GM21717 (cell line): ENCODE measurements around the gene C5orf22.
"Not testable (repeated sequence)": the region's sequence is repeated elsewhere in the genome, so short reads cannot be mapped to it uniquely, and the experiment has no call there.

Source experiments
- ATAC-seq: cut with Tn5 transposase; IDR thresholded peaks from one replicate; pipeline ENCODE4 v1.9.1; 2021; ENCODE audit warnings: mild to moderate bottlenecking, moderate library complexity; ENCODE audit not compliant: unreplicated experiment

C5orf22 gene

GRCh38 chr5:31531888-31532547 lies at the start of gene C5orf22, which contains the start of gene DROSHA:
Gene C5orf22 (plus strand): TSS chr5:31532301. CDS start chr5:31532393, 92 bp downstream.
Gene DROSHA (minus strand): TSS chr5:31532093. CDS start chr5:31529059, 3,034 bp downstream.
- peak; percentile 97 for ATAC-seq

- no peak for ATAC-seq
These were observed 46.5 kb upstream of the C5orf22 start for GRCh38 chr5:31485376-31486207.

DNA sequence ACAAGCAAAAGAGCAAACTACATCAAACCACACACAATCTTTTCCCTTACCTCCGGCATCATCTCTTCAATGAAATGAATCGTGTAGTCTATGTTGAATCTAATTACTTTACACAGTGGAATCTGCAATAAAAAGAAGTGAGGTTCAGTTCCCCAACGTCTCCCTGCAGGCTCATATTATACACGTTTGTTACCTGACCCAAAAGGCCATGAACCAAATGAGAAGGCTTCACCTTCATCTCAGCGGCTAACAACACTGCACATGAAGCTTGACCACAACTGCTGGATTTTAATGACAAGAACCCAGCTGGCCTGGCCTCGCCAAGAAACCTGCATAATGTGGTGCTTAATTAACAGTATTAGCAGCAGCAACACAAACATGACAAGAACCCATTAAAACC lies 45.7 kb upstream of the C5orf22 start:
- ATAC-seq: no peak

DNA sequence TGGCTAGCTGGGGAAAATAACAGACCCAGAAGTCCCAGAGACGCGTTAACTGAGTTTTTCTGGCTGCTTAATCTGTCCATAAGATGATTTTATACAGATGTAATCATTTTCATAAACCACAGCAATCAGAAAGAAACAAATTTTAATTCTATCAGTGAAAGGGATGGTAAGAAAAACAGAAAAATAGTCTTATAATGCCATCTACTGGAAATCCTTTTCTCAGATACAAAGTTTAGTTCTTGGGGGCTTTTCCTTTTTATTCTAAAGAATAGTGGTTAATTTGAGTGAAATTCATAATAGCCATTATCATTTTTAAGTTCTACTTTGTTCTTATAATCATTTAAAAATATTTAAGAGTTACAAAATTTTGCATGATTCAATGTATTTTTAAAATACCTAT lies 44.6 kb upstream of the C5orf22 start:
- no peak for ATAC-seq

DNA sequence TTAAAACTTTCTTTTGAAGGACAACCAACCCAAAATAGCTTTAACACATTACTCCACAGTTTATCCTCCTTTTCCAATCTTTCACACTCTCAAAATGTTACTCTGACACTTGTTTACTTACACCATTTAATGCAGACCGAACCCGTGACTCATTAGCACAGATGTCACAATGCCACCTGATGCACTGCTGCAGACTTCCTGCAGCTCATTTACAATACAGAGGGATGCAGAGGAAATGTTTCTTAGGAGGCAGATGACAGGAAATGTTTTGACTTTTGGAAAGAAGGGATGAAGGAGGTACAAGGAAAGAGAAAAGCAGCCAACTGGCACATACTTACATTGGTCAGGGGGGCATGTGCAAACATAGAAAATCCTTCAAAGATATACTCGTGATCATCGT lies 39.2 kb upstream of the C5orf22 start:
- no peak for ATAC-seq

DNA sequence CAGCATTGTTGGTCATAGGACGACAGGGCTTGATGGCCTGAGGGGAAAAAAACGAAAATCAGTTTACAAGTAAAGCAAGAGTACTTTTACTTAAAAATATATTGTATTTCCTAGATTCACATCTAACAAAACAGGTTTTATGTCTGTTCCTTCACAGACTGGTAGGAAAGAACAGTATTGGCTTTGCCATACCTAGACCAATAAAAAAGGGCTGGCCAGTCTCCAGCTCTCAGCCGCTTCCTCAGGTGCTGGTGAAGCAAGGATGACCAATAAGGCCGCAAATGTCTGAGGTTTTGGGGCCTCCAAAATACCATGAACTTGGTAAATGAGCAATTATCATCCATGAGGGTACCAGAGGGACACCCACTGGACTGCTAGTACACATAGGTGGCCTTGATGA lies 36.8 kb upstream of the C5orf22 start:
- no peak for ATAC-seq

DNA sequence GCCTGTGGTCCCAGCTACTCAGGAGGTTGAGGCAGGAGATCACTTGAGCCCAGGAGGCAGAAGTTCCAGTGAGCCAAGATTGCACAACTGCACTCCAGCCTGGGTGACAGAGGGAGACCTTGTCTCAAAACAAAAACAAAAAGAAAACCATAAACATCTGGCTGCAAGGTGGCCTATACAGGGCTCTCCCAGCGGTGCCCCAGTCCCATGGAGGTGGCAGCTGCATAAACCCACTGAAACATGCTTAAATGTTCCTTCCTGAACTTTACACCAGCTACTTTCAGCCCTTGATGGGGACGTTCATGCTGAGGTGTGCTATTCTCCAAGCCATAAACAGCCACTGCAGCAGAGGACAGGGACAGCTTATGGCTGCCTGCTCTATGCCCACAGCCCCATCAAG lies 35.8 kb upstream of the C5orf22 start:
- no peak for ATAC-seq

DNA sequence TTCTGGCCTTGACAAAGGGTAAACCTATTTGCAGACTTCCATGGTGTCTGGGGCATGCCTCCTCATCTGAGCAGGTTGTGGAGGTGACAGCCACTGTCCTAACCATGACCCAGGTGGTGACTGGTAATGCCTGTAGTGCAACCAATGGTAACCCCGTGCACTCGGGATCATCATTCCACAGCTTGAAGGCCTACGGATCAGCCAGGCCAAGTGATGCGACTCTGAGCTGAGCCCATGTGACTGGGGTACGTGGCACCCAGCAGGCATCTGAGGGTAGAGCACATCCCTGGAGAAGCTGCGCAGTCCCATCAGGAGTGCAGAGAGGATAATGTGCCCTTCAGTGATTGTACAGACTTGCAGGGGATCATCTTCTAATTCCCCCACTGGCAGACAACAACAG lies 35.2 kb upstream of the C5orf22 start:
- ATAC-seq: no peak

DNA sequence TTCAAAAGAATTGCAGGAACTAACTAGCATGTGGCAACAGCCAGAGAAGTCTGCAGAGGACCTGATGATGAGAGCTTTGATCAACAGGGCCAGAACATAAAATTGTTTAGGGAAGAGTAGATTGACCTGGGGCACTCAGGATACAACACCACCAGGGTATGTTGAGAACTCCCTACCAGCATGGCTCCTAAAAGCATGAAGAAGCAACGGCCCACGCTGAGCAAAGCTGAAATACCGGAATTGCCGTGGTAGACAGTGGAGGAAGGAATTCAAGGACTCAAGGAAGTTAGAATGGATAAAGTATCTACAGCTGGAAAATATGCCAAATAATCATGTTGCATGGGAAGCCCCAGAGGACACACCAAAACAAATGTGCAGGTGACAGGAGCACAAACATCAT lies 31.8 kb upstream of the C5orf22 start:
- no peak for ATAC-seq

DNA sequence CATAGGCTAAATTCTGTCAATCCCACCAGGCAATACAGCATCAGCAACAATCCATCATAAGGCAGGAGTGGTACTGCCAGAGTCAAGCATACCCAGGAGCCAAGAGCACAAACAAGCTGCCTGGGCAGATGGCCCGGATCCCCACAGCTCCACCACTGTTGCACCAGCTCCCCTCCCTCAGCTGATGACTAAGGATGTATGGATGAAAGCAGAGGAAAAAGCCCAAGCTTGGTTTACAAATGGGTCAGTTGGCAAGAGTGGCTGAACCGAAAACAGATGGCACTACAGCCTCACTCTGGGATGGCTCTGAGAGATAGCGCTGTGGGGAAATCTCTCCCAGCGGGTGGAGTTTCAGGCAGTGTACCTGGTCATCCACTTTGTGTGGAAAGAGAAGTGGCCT lies 29.6 kb upstream of the C5orf22 start:
- no peak for ATAC-seq

GRCh38 chr5:31504529-31504928 lies 27.6 kb upstream of the C5orf22 start:
- no peak for ATAC-seq

- no peak for ATAC-seq
These were observed 20.8 kb upstream of the C5orf22 start for GRCh38 chr5:31511305-31511704.

- ATAC-seq: no peak
These were observed 15.3 kb upstream of the C5orf22 start for GRCh38 chr5:31516802-31517201.

DNA sequence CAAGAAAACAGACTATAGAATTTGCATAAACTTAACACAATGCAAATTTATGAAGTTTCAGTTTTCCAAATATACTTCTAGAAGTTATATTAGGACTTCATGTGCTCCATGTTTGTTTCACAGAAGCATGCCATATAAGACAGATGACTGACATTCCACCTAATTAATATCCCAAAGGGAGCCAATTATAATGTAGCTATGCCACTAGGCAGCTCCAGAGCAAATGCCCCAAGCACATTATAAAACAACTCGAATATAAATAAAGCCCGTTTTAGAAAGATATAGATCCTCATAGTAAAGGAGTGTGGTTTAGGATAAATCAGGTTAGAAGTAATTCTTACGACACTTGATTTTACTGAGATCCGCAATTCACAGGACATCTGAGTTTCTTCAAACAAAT lies 9.1 kb upstream of the C5orf22 start:
- no peak for ATAC-seq

- no peak for ATAC-seq
These were observed 1.4 kb upstream of the C5orf22 start for GRCh38 chr5:31530541-31531265.

DNA sequence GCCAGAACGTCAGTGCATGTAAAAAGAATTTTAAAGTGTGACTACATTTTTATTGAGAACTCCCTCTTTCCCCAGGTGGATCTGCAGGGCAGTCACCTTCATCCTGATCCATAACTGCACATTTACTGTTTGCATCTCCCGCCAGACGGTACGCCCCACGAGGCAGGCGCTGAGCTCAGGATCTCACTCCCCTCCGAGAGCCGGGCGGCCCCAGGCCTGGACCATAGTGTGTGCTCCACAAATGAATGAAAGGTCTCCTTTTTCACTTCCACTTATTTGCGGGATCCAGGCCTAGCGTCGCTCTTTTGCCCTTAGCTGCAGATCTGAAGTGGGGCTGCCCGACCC lies 586 bp upstream of the C5orf22 start:
- ATAC-seq: peak; percentile 35

- no peak for ATAC-seq
These were observed 2.5 kb downstream of the C5orf22 start for GRCh38 chr5:31534527-31535046.

DNA sequence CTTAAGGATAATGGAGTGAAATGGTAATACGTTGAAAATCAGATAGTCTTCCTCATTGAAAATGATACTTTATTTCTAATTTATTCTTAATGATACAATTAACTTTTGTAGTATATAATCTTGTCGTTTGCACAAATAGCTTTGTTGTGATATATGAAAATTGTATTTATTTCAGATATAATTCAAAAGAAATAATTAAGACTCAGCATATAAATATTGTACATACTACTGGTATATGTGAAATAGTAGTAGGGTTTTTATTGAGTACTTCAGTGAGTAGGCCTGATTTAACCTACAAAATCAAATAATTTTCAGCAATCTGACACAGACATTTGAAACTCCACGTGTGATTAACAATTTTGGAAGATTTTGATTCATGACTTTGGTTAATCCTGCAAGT lies 4.8 kb downstream of the C5orf22 start:
- ATAC-seq: no peak

DNA sequence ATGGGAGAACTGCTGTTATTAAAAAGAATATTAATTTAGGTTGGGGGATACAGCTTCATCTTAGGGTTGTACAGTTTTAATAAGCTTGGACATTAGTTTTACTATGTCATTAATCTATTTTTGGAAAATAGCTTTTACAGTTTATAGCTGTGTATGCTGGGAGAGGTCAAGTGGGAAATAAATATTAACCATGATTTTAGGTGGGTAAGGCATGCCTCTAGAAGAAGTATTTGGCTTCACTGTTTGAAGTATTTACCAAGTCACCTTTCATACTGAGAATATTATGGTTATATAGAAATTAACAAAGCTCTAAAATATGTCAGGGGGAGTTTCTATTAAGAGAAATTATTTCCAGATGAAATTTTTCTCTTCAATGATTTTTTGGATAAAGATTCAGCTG lies 5.2 kb downstream of the C5orf22 start:
- ATAC-seq: no peak

GRCh38 chr5:31537851-31538250 lies 5.8 kb downstream of the C5orf22 start:
- ATAC-seq: no peak

DNA sequence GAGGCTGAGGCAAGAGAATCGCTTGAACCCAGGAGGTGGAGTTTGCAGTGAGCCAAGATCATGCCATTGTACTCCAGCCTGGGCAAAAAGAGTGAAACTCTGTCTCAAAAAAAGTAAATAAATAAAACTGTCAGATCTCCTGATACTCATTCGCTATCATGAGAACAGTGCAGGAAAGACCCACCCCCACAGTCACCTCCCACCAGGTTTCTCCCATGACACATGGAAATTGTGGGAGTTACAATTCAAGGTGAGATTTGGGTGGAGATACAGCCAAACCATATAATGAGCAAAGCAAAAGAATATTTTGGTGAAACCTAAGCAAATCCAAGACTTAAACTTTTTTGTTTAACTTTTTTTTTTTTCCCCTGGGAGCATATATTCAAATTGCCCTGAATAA lies 17.0 kb downstream of the C5orf22 start:
- ATAC-seq: not testable (repeated sequence)

- no peak for ATAC-seq
These were observed 19.8 kb downstream of the C5orf22 start for GRCh38 chr5:31551878-31552277.
